ENCODE results near the gene SH3BP4.

SH3BP4 gene

GRCh38 chr2:234982096-234982834 lies 30.4 kb downstream of the SH3BP4 start:
- no peak for DNase-seq

- DNase-seq: no peak
These were observed 31.4 kb downstream of the SH3BP4 start for GRCh38 chr2:234983011-234983726.

DNA sequence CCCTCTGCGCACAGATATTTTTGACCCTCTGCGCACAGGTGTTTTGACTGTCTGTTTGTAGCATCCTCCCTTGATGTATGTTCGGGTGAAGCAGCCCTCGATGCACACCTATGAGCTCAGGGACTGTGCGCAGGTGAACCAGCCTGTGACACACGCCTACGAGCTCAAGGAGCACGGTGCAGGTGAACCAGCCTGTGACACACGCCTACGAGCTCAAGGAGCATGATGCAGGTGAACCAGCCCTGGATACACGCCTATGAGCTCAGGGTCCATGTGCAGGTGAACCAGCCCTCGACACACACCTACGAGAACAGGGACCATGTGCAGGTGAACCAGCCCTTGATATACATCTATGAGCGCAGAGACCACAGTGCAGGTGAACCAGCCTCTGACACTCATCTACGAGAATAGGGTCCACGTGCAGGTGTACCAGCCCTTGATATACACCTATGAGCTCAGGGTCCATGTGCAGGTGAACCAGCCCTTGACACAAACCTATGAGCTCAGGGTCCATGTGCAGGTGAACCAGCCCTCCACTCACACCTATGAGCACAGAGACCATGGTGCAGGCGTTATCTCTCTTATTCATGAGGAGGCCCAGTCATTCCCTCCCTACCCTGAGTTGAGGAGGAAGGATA lies 33.9 kb downstream of the SH3BP4 start:
- no peak for DNase-seq

GRCh38 chr2:234986390-234986789 lies 34.6 kb downstream of the SH3BP4 start:
- no peak for DNase-seq

GRCh38 chr2:234986876-234987720 lies 35.3 kb downstream of the SH3BP4 start:
- no peak for DNase-seq

DNA sequence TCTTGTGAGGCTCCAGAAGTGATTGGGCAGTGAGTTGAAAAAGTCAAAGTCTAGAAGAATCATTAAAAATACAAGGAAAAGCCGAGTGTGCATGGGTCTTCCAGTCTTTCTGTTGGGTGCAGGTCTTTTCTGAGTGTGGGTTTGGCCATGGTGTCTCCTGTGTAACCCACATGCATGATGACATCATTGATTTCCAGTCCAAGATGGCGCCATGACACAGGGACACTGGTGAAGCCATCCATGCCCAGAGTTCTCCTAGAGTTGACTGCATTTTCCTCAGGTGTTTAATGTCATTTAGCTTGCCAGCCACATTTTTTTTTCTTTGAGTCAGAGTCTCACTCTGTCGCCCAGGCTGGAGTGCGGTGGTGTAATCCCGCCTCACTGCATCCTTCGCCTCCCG lies 35.9 kb downstream of the SH3BP4 start:
- DNase-seq: no peak

DNA sequence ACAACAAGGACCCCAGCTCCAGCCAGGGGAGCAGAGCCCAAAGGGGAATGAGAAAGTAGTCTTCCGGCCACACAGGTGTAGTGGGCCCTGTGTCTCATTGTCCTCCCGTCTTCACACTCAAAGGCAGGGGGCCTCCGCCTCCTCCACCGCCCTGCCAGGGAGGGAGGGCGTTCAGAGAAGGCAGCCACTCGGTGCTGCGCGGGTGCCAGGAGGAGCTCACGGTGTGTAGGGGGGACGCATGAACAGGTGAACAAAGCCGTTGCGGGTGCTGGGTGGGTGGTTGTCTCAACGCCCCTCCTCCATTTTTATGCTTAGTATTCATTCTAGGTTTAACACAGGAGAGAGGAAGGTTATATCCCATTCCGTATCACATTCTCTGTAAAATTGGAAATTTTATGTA lies 36.7 kb downstream of the SH3BP4 start:
- no peak for DNase-seq

- peak in 49 of 51 donors; percentile 9 to 90 (median 67) for DNase-seq
These were observed 37.4 kb downstream of the SH3BP4 start for GRCh38 chr2:234989183-234989701.

GRCh38 chr2:234990300-234990699 lies 38.5 kb downstream of the SH3BP4 start:
- no peak for DNase-seq

GRCh38 chr2:234991290-234991689 lies 39.5 kb downstream of the SH3BP4 start:
- DNase-seq: no peak

GRCh38 chr2:234991793-234992192 lies 40.0 kb downstream of the SH3BP4 start:
- no peak for DNase-seq

GRCh38 chr2:234992196-234992595 lies 40.4 kb downstream of the SH3BP4 start:
- no peak for DNase-seq

- DNase-seq: no peak
These were observed 41.0 kb downstream of the SH3BP4 start for GRCh38 chr2:234992624-234993349.

GRCh38 chr2:234993541-234993981 lies 41.7 kb downstream of the SH3BP4 start:
- DNase-seq: no peak

- peak in 7 of 51 donors; percentile 10 to 54 (median 20) for DNase-seq
These were observed 42.9 kb downstream of the SH3BP4 start for GRCh38 chr2:234994438-234995321.

DNA sequence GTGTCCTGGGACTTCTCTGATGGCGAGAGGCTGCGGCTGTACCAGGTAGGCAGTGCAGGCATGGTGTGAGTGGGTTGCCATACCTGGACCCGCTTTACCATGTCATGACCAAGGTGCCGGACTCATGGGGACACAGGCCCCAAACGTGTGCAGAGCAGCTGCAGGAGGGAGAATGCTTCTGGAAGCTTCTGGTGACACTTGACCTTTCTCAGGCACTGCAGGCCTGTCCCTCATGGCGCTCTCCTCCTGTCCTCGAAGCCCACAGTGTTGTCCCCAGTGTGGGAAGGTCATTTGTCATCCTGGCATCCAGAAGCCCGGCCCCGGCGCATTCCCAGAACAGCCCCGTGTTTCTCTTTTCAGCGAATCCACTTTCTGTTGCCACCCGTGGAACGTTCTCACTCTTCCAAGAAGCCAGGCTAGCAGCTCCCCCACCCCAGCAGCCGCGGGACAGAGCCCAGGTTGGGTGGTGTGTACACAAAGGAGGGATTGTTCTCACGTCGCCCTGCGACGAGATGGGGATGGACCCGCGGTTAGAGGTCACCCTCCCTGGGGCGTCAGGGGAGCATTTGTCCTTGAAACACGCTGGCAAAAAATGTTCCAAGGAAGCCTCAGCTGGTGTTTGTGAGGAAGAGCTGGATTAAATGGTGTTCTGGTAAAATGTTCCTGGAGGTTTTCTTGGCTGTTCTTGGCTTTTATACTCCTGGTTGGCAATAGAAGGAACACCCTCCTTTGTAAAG lies 43.7 kb downstream of the SH3BP4 start:
- DNase-seq: peak in 12 of 51 donors; percentile 6 to 59 (median 24)

- no peak for DNase-seq
These were observed 44.5 kb downstream of the SH3BP4 start for GRCh38 chr2:234996069-234996940.

- no peak for DNase-seq
These were observed 45.1 kb downstream of the SH3BP4 start for GRCh38 chr2:234996941-234997270.
